Astrocyte (in vitro differentiated cells and primary cell): ENCODE measurements around the gene PTPRZ1. TPM values are rescaled to one million over a fixed set of nuclear protein-coding genes. Genes with fewer than 3 reads are reported as not detected.
A peak's percentile ranks its signal among the peaks of the same experiment; 100 is the strongest.

ENCODE experiments used
- DNase-seq: peaks from one replicate; pipeline ENCODE4 v3.0.0-alpha.2; 2010; ENCODE audit warnings: low read depth
- FAIRE-seq: peaks from 2 replicates; lab custom pipeline; 2011; peaks lifted over from hg19 to GRCh38; lab: Jason Lieb, UNC
- H2AFZ ChIP-seq: 2 replicates; pipeline ENCODE4 v1.6.0; 2012; ENCODE audit warnings: low read depth, low read length, inconsistent platforms
- H3K27ac ChIP-seq: 2 replicates; pipeline ENCODE4 v1.5.1; 2011; ENCODE audit warnings: low read depth, low read length, inconsistent platforms
- H3K27me3 ChIP-seq: 2 replicates; pipeline ENCODE4 v1.6.0; 2011; ENCODE audit warnings: low read length, inconsistent platforms; ENCODE audit not compliant: insufficient read depth
- H3K36me3 ChIP-seq: 2 replicates; pipeline ENCODE4 v1.5.1; 2011; ENCODE audit warnings: low read length, inconsistent platforms; ENCODE audit not compliant: insufficient read depth
- H3K4me1 ChIP-seq: 2 replicates; pipeline ENCODE4 v1.5.1; 2011; ENCODE audit warnings: low read length, inconsistent platforms; ENCODE audit not compliant: insufficient read depth
- H3K4me2 ChIP-seq: 2 replicates; pipeline ENCODE4 v1.6.0; 2012; ENCODE audit warnings: low read length, inconsistent platforms
- H3K4me3 ChIP-seq: 2 replicates; pipeline ENCODE4 v1.5.1; 2011; ENCODE audit warnings: low read depth, mild to moderate bottlenecking, low read length, inconsistent platforms; ENCODE audit not compliant: insufficient read depth
- H3K79me2 ChIP-seq: 2 replicates; pipeline ENCODE4 v1.6.0; 2012; ENCODE audit warnings: mild to moderate bottlenecking, low read length, inconsistent platforms; ENCODE audit not compliant: insufficient read depth
- H3K9ac ChIP-seq: 2 replicates; pipeline ENCODE4 v1.6.0; 2012; ENCODE audit warnings: mild to moderate bottlenecking, low read length, inconsistent platforms
- H3K9me3 ChIP-seq: 2 replicates; pipeline ENCODE4 v1.5.1; 2012; ENCODE audit warnings: low read depth, mild to moderate bottlenecking, low read length, inconsistent platforms; ENCODE audit not compliant: insufficient read depth
- H4K20me1 ChIP-seq: 2 replicates; pipeline ENCODE4 v1.6.0; 2012; ENCODE audit warnings: low read length, inconsistent platforms; ENCODE audit not compliant: insufficient read depth
- H3K27ac Mint-ChIP-seq: one replicate; pipeline ENCODE4 v1.8.0; 2021; ENCODE audit warnings: mild to moderate bottlenecking, mixed read lengths; ENCODE audit not compliant: unreplicated experiment
- H3K27me3 Mint-ChIP-seq: one replicate; pipeline ENCODE4 v1.8.0; 2021; ENCODE audit warnings: low read depth, mixed read lengths; ENCODE audit not compliant: unreplicated experiment
- H3K36me3 Mint-ChIP-seq: one replicate; pipeline ENCODE4 v1.8.0; 2021; ENCODE audit warnings: low read depth, mixed read lengths; ENCODE audit not compliant: unreplicated experiment
- H3K4me1 Mint-ChIP-seq: one replicate; pipeline ENCODE4 v1.8.0; 2021; ENCODE audit warnings: low read depth, mixed read lengths; ENCODE audit not compliant: unreplicated experiment
- H3K4me3 Mint-ChIP-seq: one replicate; pipeline ENCODE4 v1.8.0; 2021; ENCODE audit warnings: mild to moderate bottlenecking, moderate library complexity, mixed read lengths; ENCODE audit not compliant: unreplicated experiment
- H3K9me3 Mint-ChIP-seq: one replicate; pipeline ENCODE4 v1.8.0; 2021; ENCODE audit warnings: mild to moderate bottlenecking, mixed read lengths; ENCODE audit not compliant: unreplicated experiment
- CTCF ChIP-seq: IDR thresholded peaks from 2 replicates; pipeline ENCODE4 v1.5.1; 2011; ENCODE audit warnings: low read depth, mild to moderate bottlenecking, inconsistent platforms, low read length, moderate library complexity; ENCODE audit not compliant: insufficient read depth
- EZH2 ChIP-seq: IDR thresholded peaks from 2 replicates; pipeline ENCODE4 v1.6.1; 2012; ENCODE audit warnings: mild to moderate bottlenecking, low read length, inconsistent platforms; ENCODE audit not compliant: insufficient read depth
- total RNA-seq: library from RNA; stranded (reverse); gene quantifications from 2 replicates; pipeline ENCODE4 v1.2.1, GENCODE V29; 2021

PTPRZ1 gene
- total RNA-seq, 1 donor from 2014 or later: 1.6 TPM

DNA sequence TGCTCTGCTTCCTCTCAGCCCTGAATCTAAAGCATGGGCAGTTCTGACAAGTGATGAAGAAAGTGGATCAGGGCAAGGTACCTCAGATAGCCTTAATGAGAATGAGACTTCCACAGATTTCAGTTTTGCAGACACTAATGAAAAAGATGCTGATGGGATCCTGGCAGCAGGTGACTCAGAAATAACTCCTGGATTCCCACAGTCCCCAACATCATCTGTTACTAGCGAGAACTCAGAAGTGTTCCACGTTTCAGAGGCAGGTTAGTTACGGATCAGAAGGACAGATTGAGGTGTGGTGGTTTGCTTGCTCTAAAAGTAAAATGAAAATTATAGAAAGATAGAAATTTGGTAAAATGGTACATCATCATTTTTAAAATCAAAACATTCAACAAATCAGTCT, 140.7 kb downstream of the PTPRZ1 start:
- Histone ChIP-seq H3K9ac (no peak overlapping the region), H3K4me3 (no peak overlapping the region), H3K4me2 (no peak overlapping the region), H3K4me1 (no peaks in the 10 kb centered on the region), H3K36me3 (no peaks in the 10 kb centered on the region), H3K79me2 (no peaks in the 10 kb centered on the region), H3K27ac (no peak overlapping the region), H2AFZ (no peak overlapping the region), H3K9me3 (no peaks in the 10 kb centered on the region), H4K20me1 (no peaks in the 10 kb centered on the region), H3K27me3 (no peaks in the 10 kb centered on the region)
- Mint-ChIP-seq H3K4me3 (no peak overlapping the region), H3K27me3 (no peaks in the 10 kb centered on the region), H3K36me3 (no peaks in the 10 kb centered on the region), H3K9me3 (no peaks in the 10 kb centered on the region), H3K4me1 (no peaks in the 10 kb centered on the region), H3K27ac (no peak overlapping the region)
- DNase-seq: no peak
- no peak for FAIRE-seq
- no peak for TF ChIP-seq CTCF

GRCh38 chr7:122014697-122015096, 141.7 kb downstream of the PTPRZ1 start:
- H3K79me2 ChIP-seq: no peaks in the 10 kb centered on the region
- no peaks in the 10 kb centered on the region for H3K4me1 Mint-ChIP-seq
- H3K27me3 ChIP-seq: no peaks in the 10 kb centered on the region
- no peak overlapping the region for H3K4me2 ChIP-seq
- H3K9me3 ChIP-seq: no peaks in the 10 kb centered on the region
- no peaks in the 10 kb centered on the region for H3K36me3 Mint-ChIP-seq
- no peak overlapping the region for H3K4me3 Mint-ChIP-seq
- no peaks in the 10 kb centered on the region for H3K4me1 ChIP-seq
- H3K9me3 Mint-ChIP-seq: no peaks in the 10 kb centered on the region
- no peak overlapping the region for H3K27ac Mint-ChIP-seq
- no peak overlapping the region for H3K27ac ChIP-seq
- H2AFZ ChIP-seq: no peak overlapping the region
- no peaks in the 10 kb centered on the region for H3K36me3 ChIP-seq
- no peak overlapping the region for H3K9ac ChIP-seq
- H3K4me3 ChIP-seq: no peak overlapping the region
- DNase-seq (no peak), FAIRE-seq (no peak)
- no peak for TF ChIP-seq EZH2
- TF ChIP-seq CTCF: peak; percentile 4
- H4K20me1 ChIP-seq: no peaks in the 10 kb centered on the region
- H3K27me3 Mint-ChIP-seq: no peaks in the 10 kb centered on the region

DNA sequence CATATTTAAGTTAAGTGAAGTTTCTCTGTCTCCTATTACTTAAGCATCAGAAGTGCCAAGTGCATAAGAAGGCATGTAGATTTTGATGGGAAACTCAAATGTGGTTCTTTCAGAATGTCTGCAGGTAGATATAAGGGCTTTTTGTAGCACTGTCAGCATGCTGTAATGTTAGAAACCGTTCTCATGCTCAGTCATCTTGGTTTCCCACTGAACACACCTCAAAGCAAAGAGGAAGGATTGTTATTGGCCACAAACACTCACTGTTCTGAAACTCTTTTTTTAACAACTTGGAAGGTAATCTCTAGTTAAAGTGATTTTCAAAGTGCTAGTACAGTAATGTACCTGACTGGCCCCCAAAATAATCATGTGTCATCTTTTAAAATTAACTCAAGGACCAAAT, 145.1 kb downstream of the PTPRZ1 start:
- Histone ChIP-seq H3K9ac (no peak overlapping the region), H3K4me3 (no peak overlapping the region), H3K27me3 (no peaks in the 10 kb centered on the region), H3K27ac (no peak overlapping the region), H3K9me3 (no peaks in the 10 kb centered on the region), H3K4me1 (no peaks in the 10 kb centered on the region), H3K36me3 (no peaks in the 10 kb centered on the region), H3K4me2 (no peak overlapping the region), H3K79me2 (no peaks in the 10 kb centered on the region), H4K20me1 (no peaks in the 10 kb centered on the region), H2AFZ (no peak overlapping the region)
- Mint-ChIP-seq H3K4me3 (no peak overlapping the region), H3K27me3 (no peaks in the 10 kb centered on the region), H3K27ac (no peak overlapping the region), H3K4me1 (no peaks in the 10 kb centered on the region), H3K36me3 (no peaks in the 10 kb centered on the region), H3K9me3 (no peaks in the 10 kb centered on the region)
- TF ChIP-seq EZH2: no peak
- FAIRE-seq (no peak), DNase-seq (no peak)
